HFF-Myc (cell line): Measurements from ENCODE around the gene THSD7B.

Experiments
- DNase-seq: peaks from one replicate; pipeline ENCODE4 v3.0.0-alpha.2; 2011; ENCODE audit warnings: low read depth; ENCODE audit errors: extremely low read depth
- H3K4me3 ChIP-seq: replicated peaks from 2 replicates; pipeline ENCODE4 v1.5.1; 2011; ENCODE audit warnings: low read depth, mild to moderate bottlenecking, control low read depth, low read length
- CTCF ChIP-seq: IDR thresholded peaks from 2 replicates; pipeline ENCODE4 v1.5.1; 2012; ENCODE audit warnings: mild to moderate bottlenecking, low read depth, low read length, control low read depth; ENCODE audit errors: missing control alignments

The THSD7B gene

GRCh38 chr2:136894007-136894634 lies 128.8 kb downstream of the THSD7B start:
- no peak for TF ChIP-seq CTCF
- no peak for DNase-seq
- H3K4me3 ChIP-seq = no peak overlapping the region

GRCh38 chr2:136901732-136902131 lies 136.4 kb downstream of the THSD7B start:
- no peak for TF ChIP-seq CTCF

GRCh38 chr2:136905779-136906178 lies 140.4 kb downstream of the THSD7B start:
- no peak overlapping the region for H3K4me3 ChIP-seq
- DNase-seq = no peak
- TF ChIP-seq CTCF = no peak

More at GRCh38 chr2:136901732-136902131, 136.4 kb downstream of the THSD7B start:
- no peak for DNase-seq
- H3K4me3 ChIP-seq = no peak overlapping the region

GRCh38 chr2:136909777-136910176 lies 144.4 kb downstream of the THSD7B start:
- no peak overlapping the region for H3K4me3 ChIP-seq
- TF ChIP-seq CTCF = no peak
- no peak for DNase-seq

- no peak overlapping the region for H3K4me3 ChIP-seq
- DNase-seq = no peak
- TF ChIP-seq CTCF = no peak
Measured at GRCh38 chr2:136916131-136916530, 150.8 kb downstream of the THSD7B start.

GRCh38 chr2:136917411-136917881 lies 152.1 kb downstream of the THSD7B start:
- no peak overlapping the region for H3K4me3 ChIP-seq
- no peak for TF ChIP-seq CTCF
- no peak for DNase-seq

GRCh38 chr2:136919682-136920081 lies 154.3 kb downstream of the THSD7B start:
- no peak for TF ChIP-seq CTCF
- no peak overlapping the region for H3K4me3 ChIP-seq
- no peak for DNase-seq
